ENCODE data around the gene FNBP1L.

- TF ChIP-seq CTCF (IDR thresholded peaks at IDR 0.05), result no peak
- TF ChIP-seq EZH2 (IDR thresholded peaks at IDR 0.05; ENCODE audit: borderline replicate concordance, insufficient read depth, low read depth, low read length, poor library complexity, severe bottlenecking), result no peak
These were observed 85.8 kb downstream of the FNBP1L start for GRCh38 chr1:93533677-93534076.
